ENCODE measurements around the gene ERN2.

ERN2 gene

DNA sequence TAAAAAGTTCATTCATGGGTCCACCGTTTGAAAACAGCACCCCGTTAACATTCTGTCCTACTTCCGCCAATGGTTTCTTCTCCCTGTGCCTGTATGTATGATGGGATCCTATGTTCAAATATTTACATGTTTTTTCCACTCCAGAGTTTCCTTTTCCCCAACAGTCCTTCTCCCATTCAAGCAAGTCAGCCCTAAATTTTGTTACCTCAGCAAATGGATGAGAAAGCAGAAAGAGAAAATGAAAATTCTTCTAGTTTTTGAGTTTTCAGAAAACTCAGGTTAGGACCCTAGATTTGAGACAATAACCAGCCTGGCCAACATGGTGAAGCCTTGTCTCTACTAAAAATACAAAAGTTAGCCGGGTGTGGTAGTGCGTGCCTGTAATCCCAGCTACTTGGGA lies 3.5 kb upstream of the ERN2 start:
- Histone ChIP-seq H3K4me3 (ENCODE audit: low read length in 2 of 2) (no peak overlapping the region), H3K9me3 (ENCODE audit: control insufficient read depth in 2 of 2, low read length in 2 of 2) (no peaks in the 10 kb centered on the region), H3K9ac (ENCODE audit: low read length in 2 of 2) (no peak overlapping the region), H3K27ac (ENCODE audit: low read length) (no peak overlapping the region), H3K27me3 (ENCODE audit: control insufficient read depth in 1 of 2, insufficient read depth in 2 of 2, low read length in 2 of 2) (peaks cover 10 to 24% of the 10 kb centered on the region in 2 donors), H3K4me1 (ENCODE audit: control insufficient read depth, insufficient read depth, low read length) (no peaks in the 10 kb centered on the region), H3K36me3 (ENCODE audit: control insufficient read depth in 2 of 2, insufficient read depth in 2 of 2, low read length in 2 of 2) (no peaks in the 10 kb centered on the region)

DNA sequence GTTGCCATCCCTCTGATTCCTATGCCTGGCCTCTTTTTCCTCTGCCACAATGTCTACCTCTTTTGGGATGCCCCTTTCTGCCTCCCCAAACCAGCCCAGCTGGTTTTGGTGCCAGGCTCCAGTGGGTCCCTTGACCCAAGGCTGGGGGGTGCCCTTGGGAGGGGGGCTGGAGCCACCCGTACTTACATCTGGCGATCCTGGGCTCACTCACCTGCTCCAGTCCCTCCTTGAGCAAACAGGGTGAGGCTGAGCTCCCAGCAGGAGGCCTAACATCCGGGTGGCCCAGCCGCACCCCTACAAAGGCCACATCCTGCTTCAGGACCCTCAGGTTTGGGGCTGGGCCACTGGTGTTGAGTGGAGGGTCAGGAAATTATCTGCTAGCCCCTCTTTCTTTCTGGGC lies 1.2 kb downstream of the ERN2 start:
- Histone ChIP-seq H3K9ac (ENCODE audit: low read length in 2 of 2) (no peak overlapping the region), H3K9me3 (ENCODE audit: control insufficient read depth in 2 of 2, low read length in 2 of 2) (peaks cover 18 to 22% of the 10 kb centered on the region in 2 donors), H3K27ac (ENCODE audit: low read length) (no peak overlapping the region), H3K27me3 (ENCODE audit: control insufficient read depth in 1 of 2, insufficient read depth in 2 of 2, low read length in 2 of 2) (peaks cover 9 to 26% of the 10 kb centered on the region in 2 donors), H3K4me3 (ENCODE audit: low read length in 2 of 2) (no peak overlapping the region), H3K36me3 (ENCODE audit: control insufficient read depth in 2 of 2, insufficient read depth in 2 of 2, low read length in 2 of 2) (no peaks in the 10 kb centered on the region), H3K4me1 (ENCODE audit: control insufficient read depth, insufficient read depth, low read length) (no peaks in the 10 kb centered on the region)

DNA sequence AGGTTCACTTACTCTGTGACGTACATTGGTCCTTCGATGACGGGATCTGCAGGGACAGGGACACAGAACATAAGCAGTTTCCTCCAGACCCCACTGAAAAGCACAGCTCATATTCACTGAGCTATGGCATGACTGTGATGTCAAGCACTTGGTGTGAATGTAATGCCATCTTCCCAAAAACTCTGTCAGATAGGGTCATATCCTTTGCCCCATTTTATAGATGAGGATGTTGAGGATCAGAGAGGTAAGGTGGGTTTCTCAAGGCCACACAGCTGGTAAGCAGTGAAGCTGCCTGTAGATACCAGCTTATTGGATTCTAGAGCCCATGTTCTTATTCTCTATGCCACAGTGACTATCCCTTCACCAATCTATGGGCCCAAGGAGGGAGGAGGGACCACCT lies 2.5 kb downstream of the ERN2 start:
- Histone ChIP-seq H3K4me1 (ENCODE audit: control insufficient read depth, insufficient read depth, low read length) (no peaks in the 10 kb centered on the region), H3K27ac (ENCODE audit: low read length) (no peak overlapping the region), H3K27me3 (ENCODE audit: control insufficient read depth in 1 of 2, insufficient read depth in 2 of 2, low read length in 2 of 2) (peaks cover 10 to 26% of the 10 kb centered on the region in 2 donors), H3K4me3 (ENCODE audit: low read length in 2 of 2) (no peak overlapping the region), H3K36me3 (ENCODE audit: control insufficient read depth in 2 of 2, insufficient read depth in 2 of 2, low read length in 2 of 2) (no peaks in the 10 kb centered on the region), H3K9me3 (ENCODE audit: control insufficient read depth in 2 of 2, low read length in 2 of 2) (peaks cover 18 to 25% of the 10 kb centered on the region in 2 donors), H3K9ac (ENCODE audit: low read length in 2 of 2) (no peak overlapping the region)

DNA sequence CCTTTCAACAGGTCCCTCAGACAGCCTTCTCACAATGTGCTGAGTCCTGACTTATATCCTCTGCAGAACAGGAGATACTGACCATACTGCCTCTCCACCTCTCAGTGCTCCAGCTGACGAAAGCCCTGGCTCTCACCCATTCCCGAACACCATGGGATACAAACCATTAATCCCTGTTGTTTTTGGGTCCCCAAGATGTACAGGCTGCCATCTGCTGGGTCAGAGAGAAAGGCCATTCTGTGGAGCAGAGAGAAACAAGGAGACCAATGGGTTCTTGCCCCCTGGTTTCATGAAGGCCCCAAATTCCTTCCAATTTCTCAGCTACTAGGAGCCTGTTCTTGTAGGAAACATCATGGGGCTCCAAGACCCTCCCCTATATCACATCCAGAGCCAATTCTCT lies 3.0 kb downstream of the ERN2 start:
- peaks cover 10 to 26% of the 10 kb centered on the region in 2 donors for H3K27me3 ChIP-seq (ENCODE audit: control insufficient read depth in 1 of 2, insufficient read depth in 2 of 2, low read length in 2 of 2)
- H3K4me3 ChIP-seq (ENCODE audit: low read length in 2 of 2), result no peak overlapping the region
- no peak overlapping the region for H3K27ac ChIP-seq (ENCODE audit: low read length)
- peaks cover 18 to 25% of the 10 kb centered on the region in 2 donors for H3K9me3 ChIP-seq (ENCODE audit: control insufficient read depth in 2 of 2, low read length in 2 of 2)
- H3K36me3 ChIP-seq (ENCODE audit: control insufficient read depth in 2 of 2, insufficient read depth in 2 of 2, low read length in 2 of 2), result no peaks in the 10 kb centered on the region
- H3K9ac ChIP-seq (ENCODE audit: low read length in 2 of 2), result no peak overlapping the region
- no peaks in the 10 kb centered on the region for H3K4me1 ChIP-seq (ENCODE audit: control insufficient read depth, insufficient read depth, low read length)

DNA sequence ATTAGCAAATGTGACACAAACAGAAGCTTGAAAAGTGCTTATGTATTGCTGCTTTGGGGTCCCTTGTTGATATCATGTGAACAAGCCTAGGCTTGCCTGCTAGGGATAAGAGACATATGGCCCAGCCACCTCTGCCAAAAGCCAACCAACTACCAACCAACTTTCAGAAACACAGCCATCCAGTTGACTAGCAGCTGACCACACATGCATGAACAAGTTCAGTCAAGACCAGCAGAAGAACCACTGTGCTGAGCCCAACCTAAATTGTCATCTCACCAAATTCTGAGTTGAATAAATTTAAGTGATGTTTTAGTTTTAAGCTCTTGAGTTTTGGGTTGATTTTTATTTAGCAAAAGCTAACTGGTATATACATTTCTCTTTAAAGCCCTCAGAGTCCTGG lies 3.5 kb downstream of the ERN2 start:
- Histone ChIP-seq H3K36me3 (ENCODE audit: control insufficient read depth in 2 of 2, insufficient read depth in 2 of 2, low read length in 2 of 2) (no peaks in the 10 kb centered on the region), H3K27me3 (ENCODE audit: control insufficient read depth in 1 of 2, insufficient read depth in 2 of 2, low read length in 2 of 2) (peaks cover 9 to 26% of the 10 kb centered on the region in 2 donors)

DNA sequence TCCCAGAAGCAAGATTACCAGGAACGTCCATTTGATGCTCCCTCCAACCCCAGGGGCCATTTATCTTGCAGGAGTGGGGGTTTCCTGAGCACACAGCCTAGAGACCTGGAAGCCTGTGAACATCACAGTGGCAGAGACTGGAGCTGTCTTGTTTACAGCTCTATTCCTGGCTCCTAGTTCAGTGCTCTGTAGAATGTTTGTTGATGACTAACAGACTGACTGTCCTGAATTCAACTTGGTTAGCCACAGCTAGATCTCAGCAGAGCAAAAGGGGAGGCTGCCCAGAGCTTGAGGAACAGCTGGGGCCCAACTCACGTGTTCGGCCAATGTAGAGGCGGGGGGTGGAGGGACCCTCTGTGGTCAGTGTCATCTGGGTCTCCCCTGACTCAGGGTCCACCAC lies 6.6 kb downstream of the ERN2 start:
- H3K27ac ChIP-seq (ENCODE audit: low read length), result no peak overlapping the region
- H3K27me3 ChIP-seq (ENCODE audit: control insufficient read depth in 1 of 2, insufficient read depth in 2 of 2, low read length in 2 of 2), result peaks cover 2 to 4% of the 10 kb centered on the region in 2 donors
- no peaks in the 10 kb centered on the region for H3K4me1 ChIP-seq (ENCODE audit: control insufficient read depth, insufficient read depth, low read length)
- H3K4me3 ChIP-seq (ENCODE audit: low read length in 2 of 2), result no peak overlapping the region
- H3K9ac ChIP-seq (ENCODE audit: low read length in 2 of 2), result no peak overlapping the region
- peaks cover 18 to 30% of the 10 kb centered on the region in 2 donors for H3K9me3 ChIP-seq (ENCODE audit: control insufficient read depth in 2 of 2, low read length in 2 of 2)
- no peaks in the 10 kb centered on the region for H3K36me3 ChIP-seq (ENCODE audit: control insufficient read depth in 2 of 2, insufficient read depth in 2 of 2, low read length in 2 of 2)

More for the DNA sequence above, 3.5 kb downstream of the ERN2 start:
- H3K27ac ChIP-seq (ENCODE audit: low read length), result no peak overlapping the region
- no peaks in the 10 kb centered on the region for H3K4me1 ChIP-seq (ENCODE audit: control insufficient read depth, insufficient read depth, low read length)
- H3K9me3 ChIP-seq (ENCODE audit: control insufficient read depth in 2 of 2, low read length in 2 of 2), result peaks cover 18 to 25% of the 10 kb centered on the region in 2 donors
- H3K9ac ChIP-seq (ENCODE audit: low read length in 2 of 2), result no peak overlapping the region
- H3K4me3 ChIP-seq (ENCODE audit: low read length in 2 of 2), result no peak overlapping the region

DNA sequence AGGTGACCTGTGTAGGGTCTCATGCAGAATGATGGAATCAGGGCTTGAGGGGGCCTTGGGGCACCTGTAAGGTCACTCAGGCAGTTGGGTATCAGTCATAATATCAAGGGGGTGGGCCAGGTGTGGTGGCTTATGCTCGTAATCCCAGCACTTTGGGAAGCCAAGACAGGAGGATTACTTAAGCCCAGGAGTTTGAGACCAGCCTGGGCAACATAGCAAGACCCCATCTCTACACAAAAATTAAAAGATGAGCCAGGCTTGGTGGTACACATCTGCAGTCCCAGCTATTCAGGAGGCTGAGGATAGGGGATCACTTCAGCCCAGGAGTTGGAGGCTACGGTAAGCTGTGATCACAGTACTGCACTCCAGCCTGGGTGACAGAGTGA lies 7.5 kb downstream of the ERN2 start:
- peaks cover 16 to 24% of the 10 kb centered on the region in 2 donors for H3K9me3 ChIP-seq (ENCODE audit: control insufficient read depth in 2 of 2, low read length in 2 of 2)
- no peaks in the 10 kb centered on the region for H3K36me3 ChIP-seq (ENCODE audit: control insufficient read depth in 2 of 2, insufficient read depth in 2 of 2, low read length in 2 of 2)
- H3K27me3 ChIP-seq (ENCODE audit: control insufficient read depth in 1 of 2, insufficient read depth in 2 of 2, low read length in 2 of 2), result peaks cover 0 to 6% of the 10 kb centered on the region in 2 donors
- no peaks in the 10 kb centered on the region for H3K4me1 ChIP-seq (ENCODE audit: control insufficient read depth, insufficient read depth, low read length)
- H3K4me3 ChIP-seq (ENCODE audit: low read length in 2 of 2), result no peak overlapping the region
- no peak overlapping the region for H3K27ac ChIP-seq (ENCODE audit: low read length)
- H3K9ac ChIP-seq (ENCODE audit: low read length in 2 of 2), result no peak overlapping the region

DNA sequence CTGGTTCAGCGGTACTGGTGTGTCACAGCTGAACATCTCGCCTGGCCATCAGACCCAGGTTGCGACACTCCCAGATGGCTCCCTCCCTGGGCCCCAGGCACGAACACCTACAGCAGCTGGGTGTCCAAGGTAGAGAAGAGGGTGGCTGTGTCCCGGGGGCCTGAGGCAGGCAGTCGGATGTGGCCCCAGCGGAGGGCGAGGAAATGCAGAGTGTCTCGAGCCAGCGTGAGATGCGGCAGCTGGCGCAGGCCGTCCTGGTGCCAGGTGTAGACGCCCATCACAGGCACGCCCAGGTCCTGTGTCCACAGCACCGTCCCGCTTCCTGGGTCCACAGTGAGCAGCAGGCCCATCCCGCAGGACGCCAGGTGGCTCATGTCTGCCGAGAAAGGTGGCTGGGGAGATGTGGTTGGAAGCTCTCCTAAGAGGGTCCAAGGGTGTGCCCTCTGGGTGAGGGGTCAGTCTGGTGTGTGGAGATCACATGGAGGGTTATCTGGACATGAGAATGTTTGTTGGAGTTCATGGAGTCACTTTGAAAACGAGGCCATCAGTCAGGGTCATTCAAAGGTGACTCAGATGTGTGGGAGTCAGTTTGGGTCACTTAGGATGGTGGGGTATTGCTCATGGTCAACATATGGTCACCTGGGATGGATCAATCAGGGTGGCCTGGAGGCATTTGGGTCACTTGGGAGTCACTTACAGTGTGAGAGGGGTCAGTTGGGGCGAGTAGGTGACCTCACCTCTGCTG lies 8.1 kb downstream of the ERN2 start:
- Histone ChIP-seq H3K27me3 (ENCODE audit: control insufficient read depth in 1 of 2, insufficient read depth in 2 of 2, low read length in 2 of 2) (peaks cover 0 to 7% of the 10 kb centered on the region in 2 donors), H3K4me1 (ENCODE audit: control insufficient read depth, insufficient read depth, low read length) (no peaks in the 10 kb centered on the region), H3K36me3 (ENCODE audit: control insufficient read depth in 2 of 2, insufficient read depth in 2 of 2, low read length in 2 of 2) (no peaks in the 10 kb centered on the region), H3K9ac (ENCODE audit: low read length in 2 of 2) (no peak overlapping the region), H3K27ac (ENCODE audit: low read length) (no peak overlapping the region), H3K9me3 (ENCODE audit: control insufficient read depth in 2 of 2, low read length in 2 of 2) (peaks cover 10 to 20% of the 10 kb centered on the region in 2 donors), H3K4me3 (ENCODE audit: low read length in 2 of 2) (no peak overlapping the region)

DNA sequence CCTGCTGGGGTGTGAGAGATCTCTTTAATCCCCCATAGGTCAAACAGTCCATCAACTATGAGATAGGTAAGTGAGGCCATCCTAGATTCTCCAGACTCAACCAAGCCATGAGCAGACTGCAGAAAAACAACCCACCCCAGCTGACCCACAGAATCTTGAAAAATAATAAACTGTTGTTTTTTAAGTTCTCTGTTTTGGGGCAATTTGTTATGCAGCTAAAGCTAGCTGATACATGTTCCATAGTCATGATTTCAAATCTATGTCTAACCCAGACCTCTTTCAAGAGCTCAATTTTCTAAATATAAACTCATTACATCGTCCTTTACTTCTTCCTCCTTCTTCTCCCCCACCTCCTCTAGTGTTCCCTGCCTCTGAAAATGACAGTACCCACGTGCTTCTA lies 10.1 kb downstream of the ERN2 start:
- no peak overlapping the region for H3K4me3 ChIP-seq (ENCODE audit: low read length in 2 of 2)
- H3K9me3 ChIP-seq (ENCODE audit: control insufficient read depth in 2 of 2, low read length in 2 of 2), result peaks cover 0 to 8% of the 10 kb centered on the region in 2 donors
- no peak overlapping the region for H3K27ac ChIP-seq (ENCODE audit: low read length)
- no peaks in the 10 kb centered on the region for H3K36me3 ChIP-seq (ENCODE audit: control insufficient read depth in 2 of 2, insufficient read depth in 2 of 2, low read length in 2 of 2)
- H3K4me1 ChIP-seq (ENCODE audit: control insufficient read depth, insufficient read depth, low read length), result no peaks in the 10 kb centered on the region
- H3K9ac ChIP-seq (ENCODE audit: low read length in 2 of 2), result no peak overlapping the region
- H3K27me3 ChIP-seq (ENCODE audit: control insufficient read depth in 1 of 2, insufficient read depth in 2 of 2, low read length in 2 of 2), result peaks cover 0 to 9% of the 10 kb centered on the region in 2 donors

DNA sequence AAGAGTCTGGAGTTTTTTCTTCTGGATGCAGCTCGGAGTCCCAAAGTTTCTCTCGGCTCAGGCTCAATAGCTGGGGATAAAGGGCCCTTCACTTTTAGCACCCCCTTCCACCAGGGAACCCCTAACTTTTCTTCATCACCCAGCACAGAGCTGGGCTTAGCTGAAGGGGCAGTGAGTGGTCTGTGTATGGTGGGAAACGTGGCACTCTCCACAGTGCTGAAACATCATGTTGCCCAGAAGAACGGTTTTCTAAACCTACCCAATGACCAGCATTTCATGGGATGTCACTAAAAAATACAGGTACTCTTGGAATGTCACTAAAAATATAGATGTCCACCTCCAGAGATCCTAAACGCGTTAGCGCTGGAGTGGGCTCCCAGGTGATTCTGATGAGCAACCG lies 12.0 kb downstream of the ERN2 start:
- Histone ChIP-seq H3K4me3 (ENCODE audit: low read length in 2 of 2) (no peak overlapping the region), H3K27ac (ENCODE audit: low read length) (no peak overlapping the region), H3K4me1 (ENCODE audit: control insufficient read depth, insufficient read depth, low read length) (no peaks in the 10 kb centered on the region), H3K9me3 (ENCODE audit: control insufficient read depth in 2 of 2, low read length in 2 of 2) (peaks cover 0 to 8% of the 10 kb centered on the region in 2 donors), H3K9ac (ENCODE audit: low read length in 2 of 2) (no peak overlapping the region), H3K27me3 (ENCODE audit: control insufficient read depth in 1 of 2, insufficient read depth in 2 of 2, low read length in 2 of 2) (peaks cover 0 to 7% of the 10 kb centered on the region in 2 donors), H3K36me3 (ENCODE audit: control insufficient read depth in 2 of 2, insufficient read depth in 2 of 2, low read length in 2 of 2) (no peaks in the 10 kb centered on the region)

DNA sequence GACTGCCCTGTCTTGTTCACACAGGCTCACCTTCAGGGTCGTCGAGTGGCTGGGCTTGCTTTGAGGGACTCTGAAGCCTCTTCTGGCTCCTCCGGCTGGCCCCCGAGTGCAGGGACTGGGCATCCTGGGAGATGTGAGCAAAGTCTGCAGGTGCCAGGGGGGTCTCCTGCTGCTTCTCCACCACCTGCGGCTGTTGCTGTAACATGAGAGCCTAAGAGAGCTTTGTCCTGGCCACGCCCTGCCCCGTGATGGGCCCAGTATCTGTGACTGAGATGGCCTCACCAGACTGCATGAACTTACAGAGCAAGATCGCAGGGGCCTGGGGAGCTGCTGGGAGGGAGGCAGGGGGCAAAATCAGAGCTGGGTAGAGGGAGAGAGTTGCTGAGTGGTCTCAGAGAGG lies 12.5 kb downstream of the ERN2 start:
- Histone ChIP-seq H3K9ac (ENCODE audit: low read length in 2 of 2) (no peak overlapping the region), H3K27me3 (ENCODE audit: control insufficient read depth in 1 of 2, insufficient read depth in 2 of 2, low read length in 2 of 2) (peaks cover 0 to 7% of the 10 kb centered on the region in 2 donors), H3K36me3 (ENCODE audit: control insufficient read depth in 2 of 2, insufficient read depth in 2 of 2, low read length in 2 of 2) (no peaks in the 10 kb centered on the region), H3K27ac (ENCODE audit: low read length) (no peak overlapping the region), H3K4me1 (ENCODE audit: control insufficient read depth, insufficient read depth, low read length) (no peaks in the 10 kb centered on the region), H3K9me3 (ENCODE audit: control insufficient read depth in 2 of 2, low read length in 2 of 2) (peaks cover 0 to 6% of the 10 kb centered on the region in 2 donors), H3K4me3 (ENCODE audit: low read length in 2 of 2) (no peak overlapping the region)
